ENCODE measurements around the gene AK5.

The AK5 gene

GRCh38 chr1:77356136-77356535 lies 74.3 kb downstream of the AK5 start:
- no peak for DNase-seq (ENCODE audit: low read depth)
- TF ChIP-seq, protein P1, sequence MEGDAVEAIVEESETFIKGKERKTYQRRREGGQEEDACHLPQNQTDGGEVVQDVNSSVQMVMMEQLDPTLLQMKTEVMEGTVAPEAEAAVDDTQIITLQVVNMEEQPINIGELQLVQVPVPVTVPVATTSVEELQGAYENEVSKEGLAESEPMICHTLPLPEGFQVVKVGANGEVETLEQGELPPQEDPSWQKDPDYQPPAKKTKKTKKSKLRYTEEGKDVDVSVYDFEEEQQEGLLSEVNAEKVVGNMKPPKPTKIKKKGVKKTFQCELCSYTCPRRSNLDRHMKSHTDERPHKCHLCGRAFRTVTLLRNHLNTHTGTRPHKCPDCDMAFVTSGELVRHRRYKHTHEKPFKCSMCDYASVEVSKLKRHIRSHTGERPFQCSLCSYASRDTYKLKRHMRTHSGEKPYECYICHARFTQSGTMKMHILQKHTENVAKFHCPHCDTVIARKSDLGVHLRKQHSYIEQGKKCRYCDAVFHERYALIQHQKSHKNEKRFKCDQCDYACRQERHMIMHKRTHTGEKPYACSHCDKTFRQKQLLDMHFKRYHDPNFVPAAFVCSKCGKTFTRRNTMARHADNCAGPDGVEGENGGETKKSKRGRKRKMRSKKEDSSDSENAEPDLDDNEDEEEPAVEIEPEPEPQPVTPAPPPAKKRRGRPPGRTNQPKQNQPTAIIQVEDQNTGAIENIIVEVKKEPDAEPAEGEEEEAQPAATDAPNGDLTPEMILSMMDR (conservative IDR thresholded peaks at IDR 0.05; ENCODE audit: low read depth, low read length) = no peak
- H3K4me3 ChIP-seq (ENCODE audit: low read depth, low read length) = no peak overlapping the region

- DNase-seq (ENCODE audit: low read depth) = no peak
- TF ChIP-seq, protein P1 (conservative IDR thresholded peaks at IDR 0.05; ENCODE audit: low read depth, low read length) = no peak
- H3K4me3 ChIP-seq (ENCODE audit: low read depth, low read length) = no peak overlapping the region
Measured at GRCh38 chr1:77360256-77360655, 78.4 kb downstream of the AK5 start.

GRCh38 chr1:77361621-77362020 lies 79.8 kb downstream of the AK5 start:
- TF ChIP-seq, protein P1 (conservative IDR thresholded peaks at IDR 0.05; ENCODE audit: low read depth, low read length) = no peak
- no peak overlapping the region for H3K4me3 ChIP-seq (ENCODE audit: low read depth, low read length)
- DNase-seq (ENCODE audit: low read depth) = no peak

GRCh38 chr1:77370161-77370560 lies 88.3 kb downstream of the AK5 start:
- TF ChIP-seq, protein P1 (conservative IDR thresholded peaks at IDR 0.05; ENCODE audit: low read depth, low read length) = no peak
- peak; percentile 34 for DNase-seq (ENCODE audit: low read depth)
- H3K4me3 ChIP-seq (ENCODE audit: low read depth, low read length) = peak overlapping the region; percentile 20

- TF ChIP-seq, protein P1 (conservative IDR thresholded peaks at IDR 0.05; ENCODE audit: low read depth, low read length) = no peak
- peak; percentile 86 for DNase-seq (ENCODE audit: low read depth)
- no peak overlapping the region for H3K4me3 ChIP-seq (ENCODE audit: low read depth, low read length)
Measured at GRCh38 chr1:77370583-77371306, 88.9 kb downstream of the AK5 start.

GRCh38 chr1:77371396-77371795 lies 89.6 kb downstream of the AK5 start:
- H3K4me3 ChIP-seq (ENCODE audit: low read depth, low read length) = no peak overlapping the region
- no peak for DNase-seq (ENCODE audit: low read depth)
- TF ChIP-seq, protein P1 (conservative IDR thresholded peaks at IDR 0.05; ENCODE audit: low read depth, low read length) = no peak

- no peak for DNase-seq (ENCODE audit: low read depth)
- TF ChIP-seq, protein P1 (conservative IDR thresholded peaks at IDR 0.05; ENCODE audit: low read depth, low read length) = no peak
- H3K4me3 ChIP-seq (ENCODE audit: low read depth, low read length) = no peak overlapping the region
Measured at GRCh38 chr1:77373702-77374101, 91.9 kb downstream of the AK5 start.
